NOMO-1 (cell line): ENCODE results near the gene PTPRB.

Experiments used
- DNase-seq, 2 experiments: peaks; one replicate each; lab custom pipeline; 2025; ENCODE audit not compliant: unreplicated experiment in 2 of 2; lab: John Stamatoyannopoulos, UW

PTPRB gene

DNA sequence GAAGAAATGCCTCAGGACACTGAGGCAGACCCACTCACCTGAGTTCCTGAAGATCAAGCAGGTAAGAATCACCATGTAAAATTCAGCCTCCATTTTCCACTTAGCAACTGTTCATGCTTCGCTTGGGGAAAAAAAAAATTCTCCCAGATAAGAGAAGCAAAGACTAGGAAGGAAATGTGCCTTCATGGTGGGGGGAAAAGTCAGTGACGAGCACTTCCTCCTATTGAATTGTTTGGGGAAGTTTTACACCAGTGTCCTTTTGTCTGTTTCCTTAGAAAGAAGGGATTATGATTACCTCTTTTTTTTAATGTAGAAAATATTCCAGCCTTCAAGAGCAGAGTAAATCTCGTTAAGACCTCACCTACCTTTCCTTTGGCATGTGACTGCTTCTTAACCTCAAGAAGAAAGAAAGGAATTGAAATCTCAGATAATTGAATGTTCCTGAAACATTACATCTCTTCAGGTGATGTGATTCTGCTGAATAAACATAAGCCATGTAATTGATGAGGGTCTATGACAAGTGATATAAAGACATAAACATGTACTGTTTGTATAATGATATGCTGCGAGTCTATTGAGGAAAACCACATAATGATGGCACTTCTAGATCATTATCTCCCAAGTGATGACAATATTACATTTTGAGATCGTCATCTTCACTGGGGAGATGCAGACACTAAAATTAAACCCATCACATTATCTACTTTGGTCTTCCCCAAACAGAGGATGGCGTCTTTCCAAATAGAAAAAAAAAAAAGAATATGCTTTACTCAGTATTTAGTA lies at the start of gene PTPRB:
TSS of gene PTPRB (minus strand) at position 127 of the 783 bp plus-strand sequence. CDS start at position 93, 34 bp downstream.
- DNase-seq: no peak

DNA sequence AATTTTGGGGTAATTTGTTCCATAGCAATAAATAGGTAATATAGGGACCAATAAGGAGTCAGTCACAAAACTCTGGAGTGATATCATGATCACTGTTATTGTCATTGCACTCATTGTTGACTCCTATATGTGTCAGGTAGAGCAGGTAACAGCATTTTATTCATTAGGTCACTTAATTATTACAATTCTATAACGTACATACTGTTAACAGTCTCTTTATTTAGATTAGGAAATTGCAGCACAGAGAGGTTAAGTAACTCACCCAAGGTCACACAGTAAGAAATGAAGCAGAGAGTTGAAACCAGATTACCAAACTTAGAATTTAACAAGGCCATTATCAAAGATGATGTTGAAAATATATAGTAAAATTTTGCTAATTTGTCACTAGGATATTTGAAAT lies 49.7 kb upstream of the PTPRB start:
- DNase-seq: no peak

DNA sequence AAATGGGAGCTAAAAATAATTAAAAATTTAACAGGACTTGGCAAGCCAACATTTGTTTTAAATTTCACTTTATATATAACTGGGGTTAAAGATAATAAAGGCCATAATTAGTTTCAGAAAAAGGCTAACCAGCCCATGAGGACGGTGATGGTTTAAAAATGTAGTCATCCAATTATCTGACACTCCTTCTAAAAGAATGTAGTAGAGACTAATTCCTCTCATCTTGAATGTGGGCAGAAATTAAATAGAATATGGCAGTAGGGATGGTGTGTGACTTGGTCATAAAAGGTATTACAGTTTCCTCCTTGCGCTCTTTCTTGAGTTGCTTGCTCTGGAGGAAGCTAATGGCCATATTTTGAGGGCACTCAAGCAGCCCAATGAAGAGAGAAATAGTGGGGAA lies 49.1 kb upstream of the PTPRB start:
- DNase-seq: no peak

DNA sequence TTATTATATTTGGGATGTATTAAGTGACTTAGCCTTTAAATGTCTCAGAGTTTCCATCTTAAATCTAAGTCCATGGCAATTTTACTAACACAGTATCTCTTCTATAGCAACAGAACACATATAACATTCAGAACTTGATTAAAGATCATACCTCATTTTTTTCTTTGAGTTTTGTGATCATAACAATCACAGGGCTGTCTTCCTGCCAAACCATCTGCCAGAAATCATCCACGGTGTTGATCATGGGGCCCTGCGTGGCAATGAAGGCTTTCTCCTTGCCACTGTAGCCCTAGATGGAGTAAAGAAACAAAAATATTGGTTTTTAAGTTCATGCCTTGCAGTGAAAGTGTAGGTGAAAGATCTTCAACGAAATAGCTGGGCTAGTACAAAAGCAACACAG lies 46.7 kb upstream of the PTPRB start:
- DNase-seq: no peak

DNA sequence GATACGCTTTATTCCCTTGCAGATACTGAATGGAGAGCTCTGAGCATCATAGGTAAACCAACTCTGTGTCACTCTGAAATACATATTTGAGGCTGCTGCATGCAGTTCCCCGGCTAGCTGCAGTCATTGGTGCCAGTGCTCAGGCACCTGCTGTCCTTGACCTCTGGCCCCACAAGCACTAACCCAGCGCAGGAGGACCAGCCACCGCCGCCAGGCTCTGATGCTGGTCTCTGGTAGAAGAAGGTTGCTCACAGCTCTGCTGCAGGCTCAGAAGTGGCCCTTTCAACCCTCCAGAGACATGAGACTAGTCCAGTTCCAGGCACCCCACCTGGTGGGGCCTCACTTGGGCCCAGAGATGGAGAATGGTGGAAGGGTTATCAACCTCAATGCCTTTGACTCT lies 34.5 kb upstream of the PTPRB start:
- no peak for DNase-seq

- DNase-seq: no peak
These were observed 33.7 kb upstream of the PTPRB start for GRCh38 chr12:70670948-70671347.

- DNase-seq: no peak
These were observed 30.0 kb upstream of the PTPRB start for GRCh38 chr12:70667253-70667652.

- DNase-seq: no peak
These were observed 29.1 kb upstream of the PTPRB start for GRCh38 chr12:70666364-70666763.

GRCh38 chr12:70664465-70664881 lies 27.2 kb upstream of the PTPRB start:
- DNase-seq: no peak

GRCh38 chr12:70663838-70664237 lies 26.6 kb upstream of the PTPRB start:
- DNase-seq: no peak

- no peak for DNase-seq
These were observed 24.4 kb upstream of the PTPRB start for GRCh38 chr12:70661466-70662161.

DNA sequence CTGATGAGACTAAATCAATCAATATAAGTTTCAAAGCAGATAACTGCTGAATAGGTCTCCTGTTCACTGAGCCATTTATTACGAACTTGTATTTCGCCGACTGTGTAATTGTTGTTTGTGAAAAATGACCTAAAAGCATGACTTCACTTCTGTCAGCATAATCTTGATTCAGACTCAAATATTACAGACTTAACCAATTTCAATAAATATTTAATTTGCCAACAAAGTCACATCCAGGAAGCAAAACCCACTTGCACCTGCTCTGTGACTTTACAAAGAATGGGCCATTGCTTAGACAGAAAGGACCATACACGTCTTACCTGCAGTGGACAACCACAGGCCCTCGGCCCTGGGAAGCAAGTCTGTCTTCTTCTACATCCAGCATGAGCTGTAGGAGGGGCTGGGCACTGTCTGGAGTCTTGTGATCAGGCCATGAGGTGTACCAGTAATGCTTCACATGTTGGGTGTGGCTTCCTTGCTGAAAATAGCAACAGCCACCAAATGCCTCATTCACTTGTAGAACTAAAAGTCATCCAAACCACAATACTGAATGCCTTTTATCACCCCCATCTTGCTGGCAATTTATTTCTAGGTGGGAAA lies 23.5 kb upstream of the PTPRB start:
- peak in 1 of 2 experiments; percentile 12 for DNase-seq

DNA sequence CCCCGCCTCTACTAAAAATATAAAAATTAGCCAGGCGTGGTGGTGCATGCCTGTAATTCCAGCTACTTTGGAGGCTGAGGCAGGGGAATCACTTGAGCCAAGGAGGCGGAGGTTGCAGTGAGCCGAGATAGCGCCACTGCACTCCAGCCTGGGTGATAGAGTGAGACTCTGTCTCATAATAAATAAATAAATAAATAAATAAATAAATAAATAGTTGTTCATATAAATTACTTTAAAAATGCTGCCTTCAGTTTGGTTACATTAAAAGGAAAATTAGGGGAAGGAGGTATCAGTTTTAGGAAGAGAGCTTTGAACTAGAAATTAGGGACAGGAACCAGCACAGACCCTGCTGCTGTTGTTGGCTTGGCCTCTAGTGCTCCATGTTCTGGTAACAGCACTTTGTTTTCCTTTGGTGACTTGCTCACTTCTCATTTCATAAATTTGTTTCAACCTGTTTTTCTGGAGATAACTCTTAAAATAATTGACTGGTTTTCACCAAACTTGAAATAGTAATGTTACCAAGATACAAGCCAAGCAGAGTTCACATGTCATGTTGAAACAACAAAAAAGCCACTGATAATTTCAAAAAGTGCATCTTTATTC lies 22.9 kb upstream of the PTPRB start:
- DNase-seq: no peak

GRCh38 chr12:70659077-70659606 lies 21.9 kb upstream of the PTPRB start:
- no peak for DNase-seq

GRCh38 chr12:70657616-70658286 lies 20.5 kb upstream of the PTPRB start:
- DNase-seq: no peak

DNA sequence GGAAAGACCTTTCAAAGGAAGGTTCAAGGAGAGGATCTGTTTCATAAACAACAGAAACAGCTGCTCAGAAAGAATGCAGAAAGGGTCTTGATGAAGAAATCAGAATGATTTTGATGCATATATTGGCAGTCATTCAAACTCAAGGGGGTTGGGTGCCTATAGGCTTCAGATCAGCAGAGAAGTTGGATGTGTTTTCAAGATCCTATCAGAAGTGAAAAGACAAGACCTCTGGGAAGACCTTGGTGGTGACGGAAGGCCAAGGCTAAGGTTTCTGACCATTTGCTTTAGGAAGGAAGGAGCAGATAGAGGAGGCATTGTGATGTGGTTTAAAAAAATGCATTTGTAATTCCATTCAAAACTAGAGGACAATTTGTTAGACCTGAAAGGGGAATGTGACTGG lies 15.2 kb upstream of the PTPRB start:
- DNase-seq: no peak

- no peak for DNase-seq
These were observed 11.6 kb upstream of the PTPRB start for GRCh38 chr12:70648831-70649230.

DNA sequence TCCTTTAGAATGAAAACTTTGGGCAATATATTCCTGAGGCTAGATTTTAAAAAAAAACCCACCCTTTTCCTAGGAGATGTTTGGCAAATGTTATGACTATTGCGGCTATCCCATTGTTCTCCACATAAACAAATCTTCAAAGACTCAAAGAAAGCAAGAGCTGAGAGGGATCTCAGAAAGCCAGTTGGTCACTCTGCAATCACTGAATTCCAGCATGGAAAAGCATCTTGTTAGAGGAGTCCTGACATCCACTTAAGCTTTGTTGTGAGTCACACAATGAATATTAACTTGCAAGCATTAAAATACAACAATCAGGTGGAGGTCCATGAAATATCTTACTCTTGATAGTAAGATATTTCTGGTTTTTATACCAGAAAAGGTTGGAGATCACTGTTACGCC lies 11.0 kb upstream of the PTPRB start:
- DNase-seq: no peak

DNA sequence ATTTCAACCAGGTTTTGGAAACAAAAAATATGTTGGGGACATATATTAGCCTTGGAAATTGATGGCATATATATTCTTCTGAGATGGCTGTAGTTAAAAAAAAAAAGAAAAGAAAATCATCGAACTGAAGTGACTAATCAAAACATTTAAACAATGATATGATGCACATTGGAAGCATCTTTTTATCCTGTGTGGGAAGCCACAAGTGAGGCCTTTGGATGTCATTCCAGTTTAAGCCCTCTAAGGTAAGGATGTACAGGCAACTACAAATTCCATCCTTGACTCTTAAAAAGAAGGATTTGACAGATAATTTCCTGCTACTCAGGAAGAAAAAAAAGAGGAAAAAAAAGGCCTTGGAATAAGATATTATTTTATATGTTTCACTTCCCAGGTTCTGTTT lies 9.6 kb upstream of the PTPRB start:
- no peak for DNase-seq

GRCh38 chr12:70645494-70646317 lies 8.5 kb upstream of the PTPRB start:
- DNase-seq: no peak
